Muscle of leg (tissue), 11 donors: ENCODE data around the gene TMEM97. TPM values are rescaled to one million over a fixed set of nuclear protein-coding genes. Genes with fewer than 3 reads are reported as not detected.
A peak's percentile ranks its signal among the peaks of the same experiment; 100 is the strongest.

Experiments
- DNase-seq: peaks from one replicate; pipeline ENCODE4 v3.0.0; 2013
- H3K27ac ChIP-seq: one replicate; pipeline ENCODE4 v1.5.1; 2013; ENCODE audit warnings: mild to moderate bottlenecking, low read length, control low read depth
- H3K27me3 ChIP-seq: one replicate; pipeline ENCODE4 v1.6.1; 2013; ENCODE audit warnings: low read length; ENCODE audit not compliant: control insufficient read depth, insufficient read depth
- H3K36me3 ChIP-seq: one replicate; pipeline ENCODE4 v1.6.1; 2013; ENCODE audit warnings: low read length; ENCODE audit not compliant: control insufficient read depth, insufficient read depth
- H3K4me1 ChIP-seq: one replicate; pipeline ENCODE4 v1.6.1; 2013; ENCODE audit warnings: low read length; ENCODE audit not compliant: control insufficient read depth, insufficient read depth
- H3K4me3 ChIP-seq: one replicate; pipeline ENCODE4 v1.5.1; 2013; ENCODE audit warnings: low read length, control low read depth
- H3K9me3 ChIP-seq: replicated peaks from 2 replicates; pipeline ENCODE4 v1.6.1; 2013; ENCODE audit warnings: low read depth, low read length; ENCODE audit not compliant: control insufficient read depth
- whole genome bisulfite sequencing: methylation state at CpG from one replicate; pipeline ENCODE4 v1.1.5; 2013; ENCODE audit warnings: missing lambda C conversion rate; ENCODE audit not compliant: insufficient coverage; 5-methylcytosine and 5-hydroxymethylcytosine counted together
- polyA plus RNA-seq, 8 donors: library from polyadenylated mRNA; unstranded; fragments of 120-200 nt; gene quantifications; one replicate each; pipeline versions ENCODE4 v1.2.1 to v1.2.3, GENCODE V29; 2013; ENCODE audit warnings: inconsistent platforms in 1 of 8, low replicate concordance in 1 of 8; ENCODE audit not compliant: insufficient read length in 8 of 8, insufficient read depth in 1 of 8
- total RNA-seq: library from RNA; stranded (reverse); fragments of 120-200 nt; gene quantifications from one replicate; pipeline ENCODE4 v1.2.4, GENCODE V29; 2013

Gene TMEM97
- total and polyA plus RNA-seq, 9 donors: 16.6 to 30.9 (median 21.9) TPM

DNA sequence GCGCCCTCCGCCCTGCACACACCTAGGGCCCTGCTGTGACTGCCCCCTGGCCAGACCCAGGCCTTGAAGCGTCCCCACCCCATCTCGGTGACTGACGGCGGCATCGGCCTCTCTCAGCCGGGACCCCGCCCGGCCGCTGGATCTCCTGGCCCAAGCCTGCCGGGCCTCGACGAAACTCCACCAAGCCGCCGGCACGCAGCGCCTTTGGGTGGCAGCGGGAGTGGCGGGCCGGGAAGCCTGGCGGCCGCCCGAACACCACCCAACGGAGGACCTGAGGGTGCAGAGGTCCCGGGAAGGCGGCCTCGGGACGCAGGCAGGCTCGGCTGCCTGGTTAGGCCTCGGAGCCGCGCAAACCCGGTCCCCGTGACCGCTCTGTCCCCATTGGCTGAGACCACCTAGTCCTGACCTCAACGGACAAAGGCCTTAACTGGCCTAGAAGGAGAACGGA lies 12.0 kb upstream of the TMEM97 start:
- no peak for DNase-seq
- Histone ChIP-seq H3K36me3 (no peaks in the 10 kb centered on the region), H3K4me1 (peaks cover 3% of the 10 kb centered on the region), H3K9me3 (no peaks in the 10 kb centered on the region), H3K27ac (no peak overlapping the region), H3K27me3 (peaks cover 32% of the 10 kb centered on the region), H3K4me3 (no peak overlapping the region)
- 10% methylated on average over 38 of the region's 38 CpGs for WGBS

GRCh38 chr17:28313841-28314240 lies 5.2 kb upstream of the TMEM97 start:
- Histone ChIP-seq H3K36me3 (no peaks in the 10 kb centered on the region), H3K27me3 (peaks cover 12% of the 10 kb centered on the region), H3K9me3 (no peaks in the 10 kb centered on the region), H3K27ac (no peak overlapping the region), H3K4me1 (peaks cover 8% of the 10 kb centered on the region), H3K4me3 (no peak overlapping the region)
- WGBS: 90% methylated on average over 1 of the region's 2 CpGs
- DNase-seq: no peak

DNA sequence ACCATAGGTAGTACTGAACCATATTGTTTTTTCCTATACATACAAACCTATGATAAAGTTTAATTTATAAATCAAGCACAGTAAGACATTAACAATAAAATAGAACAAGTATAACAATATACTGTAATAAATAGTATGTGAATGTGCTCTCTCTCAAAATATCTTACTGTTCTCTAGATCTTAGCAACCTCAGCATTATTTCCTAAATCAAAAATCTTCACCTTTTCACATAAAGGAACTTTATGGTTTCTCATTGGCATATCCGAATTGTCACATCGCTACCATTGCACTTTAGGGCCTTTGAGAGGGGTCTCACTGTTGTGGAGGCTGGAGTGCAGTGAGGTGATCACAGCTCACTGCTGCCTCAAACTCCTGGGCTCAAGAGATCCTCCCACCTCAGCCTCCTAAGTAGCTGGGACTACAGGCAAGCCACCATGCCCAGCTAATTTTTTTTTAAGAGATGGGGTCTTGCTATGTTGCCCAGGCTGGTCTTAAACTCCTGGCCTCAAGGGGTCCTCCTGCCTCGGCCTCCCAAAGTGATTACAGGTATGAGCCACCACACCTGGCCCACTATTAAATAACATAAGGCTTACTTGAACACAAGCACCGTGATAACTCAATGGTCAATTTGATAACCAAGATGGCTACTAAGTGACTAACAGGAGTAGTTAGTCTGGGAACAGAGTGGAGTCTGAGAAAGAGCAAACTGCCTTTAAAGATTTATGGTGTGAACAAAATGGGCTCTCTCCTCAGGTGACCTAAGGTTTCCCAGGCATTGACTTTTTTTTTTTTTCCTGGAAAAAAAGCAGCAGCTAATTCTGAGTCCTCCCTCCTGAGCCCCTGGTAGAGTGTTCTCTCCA lies 2.9 kb upstream of the TMEM97 start:
- Histone ChIP-seq H3K27me3 (peaks cover 8% of the 10 kb centered on the region), H3K4me1 (peaks cover 17% of the 10 kb centered on the region), H3K9me3 (no peaks in the 10 kb centered on the region), H3K27ac (no peak overlapping the region), H3K4me3 (no peak overlapping the region), H3K36me3 (no peaks in the 10 kb centered on the region)
- no CpG with 5 or more reads among the region's 4 CpGs for WGBS
- DNase-seq: no peak

- H3K4me3 ChIP-seq: no peak overlapping the region
- 72% methylated on average over 21 of the region's 21 CpGs for WGBS
Observed at GRCh38 chr17:28317099-28317965, 1.7 kb upstream of the TMEM97 start.

GRCh38 chr17:28317966-28318758 lies 838 bp upstream of the TMEM97 start:
- whole genome bisulfite sequencing: 4% methylated on average over 35 of the region's 40 CpGs
- Histone ChIP-seq H3K4me1 (peaks cover 17% of the 10 kb centered on the region), H3K27ac (peak overlapping the region; percentile 29), H3K9me3 (no peaks in the 10 kb centered on the region), H3K27me3 (peaks cover 6% of the 10 kb centered on the region), H3K36me3 (no peaks in the 10 kb centered on the region), H3K4me3 (peak overlapping the region; percentile 62)
- no peak for DNase-seq

More at GRCh38 chr17:28317099-28317965, 1.7 kb upstream of the TMEM97 start:
- H3K27me3 ChIP-seq: peaks cover 6% of the 10 kb centered on the region
- H3K36me3 ChIP-seq: no peaks in the 10 kb centered on the region
- H3K27ac ChIP-seq: no peak overlapping the region
- peaks cover 17% of the 10 kb centered on the region for H3K4me1 ChIP-seq
- H3K9me3 ChIP-seq: no peaks in the 10 kb centered on the region
- DNase-seq: no peak

GRCh38 chr17:28319598-28319935 lies 567 bp downstream of the TMEM97 start:
- no peaks in the 10 kb centered on the region for H3K9me3 ChIP-seq
- H3K36me3 ChIP-seq: no peaks in the 10 kb centered on the region
- H3K4me3 ChIP-seq: peak overlapping the region; percentile 62
- no peak for DNase-seq
- 0% methylated on average over 7 of the region's 7 CpGs for WGBS
- peaks cover 6% of the 10 kb centered on the region for H3K27me3 ChIP-seq
- H3K27ac ChIP-seq: peak overlapping the region; percentile 74
- peaks cover 17% of the 10 kb centered on the region for H3K4me1 ChIP-seq

GRCh38 chr17:28320215-28321061 lies 1.4 kb downstream of the TMEM97 start:
- 60% methylated on average over 3 of the region's 8 CpGs for WGBS
- Histone ChIP-seq H3K4me3 (no peak overlapping the region), H3K27ac (no peak overlapping the region), H3K27me3 (peaks cover 6% of the 10 kb centered on the region), H3K9me3 (no peaks in the 10 kb centered on the region), H3K36me3 (no peaks in the 10 kb centered on the region), H3K4me1 (peaks cover 17% of the 10 kb centered on the region)
- DNase-seq: no peak

GRCh38 chr17:28324267-28324745 lies 5.3 kb downstream of the TMEM97 start:
- no peak for DNase-seq
- Histone ChIP-seq H3K4me3 (no peak overlapping the region), H3K36me3 (peaks cover 29% of the 10 kb centered on the region), H3K4me1 (peaks cover 9% of the 10 kb centered on the region), H3K9me3 (no peaks in the 10 kb centered on the region), H3K27ac (no peak overlapping the region), H3K27me3 (no peaks in the 10 kb centered on the region)
- no CpG with 5 or more reads among the region's 5 CpGs for WGBS

GRCh38 chr17:28324781-28325180 lies 5.8 kb downstream of the TMEM97 start:
- 67% methylated on average over 1 of the region's 3 CpGs for WGBS
- Histone ChIP-seq H3K27ac (no peak overlapping the region), H3K36me3 (peaks cover 32% of the 10 kb centered on the region), H3K27me3 (no peaks in the 10 kb centered on the region), H3K9me3 (no peaks in the 10 kb centered on the region), H3K4me1 (peaks cover 9% of the 10 kb centered on the region), H3K4me3 (no peak overlapping the region)
- DNase-seq: no peak
